Measurements from ENCODE around the gene PAK5. TPM values are rescaled to one million over a fixed set of nuclear protein-coding genes. Genes with fewer than 3 reads are reported as not detected.

PAK5 gene
- total and polyA plus RNA-seq, 4 donors: 0.02 to 0.17 (median 0.04) TPM; not detected in 1

DNA sequence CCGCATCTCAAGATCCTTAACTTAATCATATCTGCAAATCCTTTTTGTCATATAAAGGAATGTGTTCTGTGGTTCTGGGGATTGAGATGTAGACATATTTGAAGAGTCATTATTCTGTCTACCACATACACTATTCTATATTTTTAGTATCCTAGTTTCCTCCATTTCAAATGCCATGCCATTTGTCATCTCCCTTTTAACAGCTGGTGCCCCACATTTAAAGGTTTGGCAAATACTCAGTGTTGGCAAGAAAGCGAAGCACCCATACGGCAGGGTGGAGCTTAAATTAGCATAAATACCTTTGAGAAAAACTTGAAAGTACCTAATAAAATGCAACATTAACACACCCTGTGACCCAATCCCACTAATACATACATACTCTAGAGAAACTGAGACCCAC, 31.7 kb downstream of the PAK5 start:
- Histone ChIP-seq H3K27ac (ENCODE audit: low read depth in 1 of 2, low read length in 2 of 2) (no peak overlapping the region), H3K9me3 (ENCODE audit: control insufficient read depth in 4 of 4, low read length in 3 of 4) (peaks cover 0 to 4% (median 0%) of the 10 kb centered on the region in 4 donors), H3K36me3 (ENCODE audit: control insufficient read depth in 4 of 4, insufficient read depth in 3 of 4, low read depth in 1 of 4, low read length in 3 of 4) (no peaks in the 10 kb centered on the region), H3K9ac (ENCODE audit: low read depth in 1 of 2, low read length in 2 of 2) (no peak overlapping the region), H3K4me3 (ENCODE audit: low read depth in 1 of 3, low read length in 3 of 3) (no peak overlapping the region), H3K4me1 (ENCODE audit: control insufficient read depth in 4 of 4, insufficient read depth in 4 of 4, low read length in 3 of 4) (no peaks in the 10 kb centered on the region), H3K27me3 (ENCODE audit: control insufficient read depth in 4 of 4, insufficient read depth in 4 of 4, low read length in 3 of 4) (no peaks in the 10 kb centered on the region)
- WGBS: 86% methylated on average over 3 of the region's 3 CpGs
- DNase-seq (ENCODE audit: low spot score): no peak
- TF ChIP-seq, protein P1, sequence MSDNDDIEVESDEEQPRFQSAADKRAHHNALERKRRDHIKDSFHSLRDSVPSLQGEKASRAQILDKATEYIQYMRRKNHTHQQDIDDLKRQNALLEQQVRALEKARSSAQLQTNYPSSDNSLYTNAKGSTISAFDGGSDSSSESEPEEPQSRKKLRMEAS (IDR thresholded peaks at IDR 0.05): no peak
- TF ChIP-seq EGR1 (IDR thresholded peaks at IDR 0.05; ENCODE audit: low read depth in 2 of 2) (no peak), FOXA2 (IDR thresholded peaks at IDR 0.05) (no peak), FOXA1 (IDR thresholded peaks at IDR 0.05) (no peak)
- TF ChIP-seq, protein P2, sequence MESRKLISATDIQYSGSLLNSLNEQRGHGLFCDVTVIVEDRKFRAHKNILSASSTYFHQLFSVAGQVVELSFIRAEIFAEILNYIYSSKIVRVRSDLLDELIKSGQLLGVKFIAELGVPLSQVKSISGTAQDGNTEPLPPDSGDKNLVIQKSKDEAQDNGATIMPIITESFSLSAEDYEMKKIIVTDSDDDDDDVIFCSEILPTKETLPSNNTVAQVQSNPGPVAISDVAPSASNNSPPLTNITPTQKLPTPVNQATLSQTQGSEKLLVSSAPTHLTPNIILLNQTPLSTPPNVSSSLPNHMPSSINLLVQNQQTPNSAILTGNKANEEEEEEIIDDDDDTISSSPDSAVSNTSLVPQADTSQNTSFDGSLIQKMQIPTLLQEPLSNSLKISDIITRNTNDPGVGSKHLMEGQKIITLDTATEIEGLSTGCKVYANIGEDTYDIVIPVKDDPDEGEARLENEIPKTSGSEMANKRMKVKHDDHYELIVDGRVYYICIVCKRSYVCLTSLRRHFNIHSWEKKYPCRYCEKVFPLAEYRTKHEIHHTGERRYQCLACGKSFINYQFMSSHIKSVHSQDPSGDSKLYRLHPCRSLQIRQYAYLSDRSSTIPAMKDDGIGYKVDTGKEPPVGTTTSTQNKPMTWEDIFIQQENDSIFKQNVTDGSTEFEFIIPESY (IDR thresholded peaks at IDR 0.05): no peak

DNA sequence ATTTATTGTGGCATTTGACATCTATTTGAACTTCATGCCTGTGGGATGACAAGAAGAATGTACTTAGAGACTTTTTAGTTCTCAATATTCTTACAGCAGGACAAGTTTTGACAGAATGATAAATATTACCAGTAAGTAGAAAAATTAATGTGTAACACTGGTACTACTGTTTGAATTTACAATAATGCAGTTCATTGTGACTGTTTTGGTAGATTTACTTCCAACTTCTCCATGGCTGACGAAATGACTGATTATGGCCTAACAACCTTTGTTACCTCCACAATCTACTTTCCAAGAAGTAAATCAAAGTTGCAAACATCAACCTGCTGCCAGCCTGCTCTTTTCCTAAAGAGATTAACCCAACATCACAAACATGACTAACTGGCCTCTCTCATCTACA, 38.5 kb downstream of the PAK5 start:
- Histone ChIP-seq H3K9ac (ENCODE audit: low read depth in 1 of 2, low read length in 2 of 2) (no peak overlapping the region), H3K4me3 (ENCODE audit: low read depth in 1 of 3, low read length in 3 of 3) (no peak overlapping the region), H3K4me1 (ENCODE audit: control insufficient read depth in 4 of 4, insufficient read depth in 4 of 4, low read length in 3 of 4) (no peaks in the 10 kb centered on the region), H3K9me3 (ENCODE audit: control insufficient read depth in 4 of 4, low read length in 3 of 4) (peaks cover 0 to 5% (median 0%) of the 10 kb centered on the region in 4 donors), H3K27ac (ENCODE audit: low read depth in 1 of 2, low read length in 2 of 2) (no peak overlapping the region), H3K27me3 (ENCODE audit: control insufficient read depth in 4 of 4, insufficient read depth in 4 of 4, low read length in 3 of 4) (no peaks in the 10 kb centered on the region), H3K36me3 (ENCODE audit: control insufficient read depth in 4 of 4, insufficient read depth in 3 of 4, low read depth in 1 of 4, low read length in 3 of 4) (no peaks in the 10 kb centered on the region)
- 59% methylated on average over 1 of the region's 1 CpG for WGBS
- TF ChIP-seq RAD21 (IDR thresholded peaks at IDR 0.05) (no peak), SP1 (IDR thresholded peaks at IDR 0.05) (no peak), JUND (IDR thresholded peaks at IDR 0.05) (no peak), YY1 (IDR thresholded peaks at IDR 0.05) (no peak), FOXA2 (IDR thresholded peaks at IDR 0.05) (no peak), HNF4G (IDR thresholded peaks at IDR 0.05) (no peak), RXRA (IDR thresholded peaks at IDR 0.05) (no peak), NR2F2 (IDR thresholded peaks at IDR 0.05) (no peak), HNF4A (conservative IDR thresholded peaks at IDR 0.05) (no peak), GABPA (IDR thresholded peaks at IDR 0.05 in 1 of 2, conservative IDR thresholded peaks at IDR 0.05 in 1 of 2) (no peak), EGR1 (IDR thresholded peaks at IDR 0.05; ENCODE audit: low read depth in 2 of 2) (no peak), FOXA1 (IDR thresholded peaks at IDR 0.05) (no peak), TAF1 (conservative IDR thresholded peaks at IDR 0.05) (no peak)
- TF ChIP-seq, protein P3, sequence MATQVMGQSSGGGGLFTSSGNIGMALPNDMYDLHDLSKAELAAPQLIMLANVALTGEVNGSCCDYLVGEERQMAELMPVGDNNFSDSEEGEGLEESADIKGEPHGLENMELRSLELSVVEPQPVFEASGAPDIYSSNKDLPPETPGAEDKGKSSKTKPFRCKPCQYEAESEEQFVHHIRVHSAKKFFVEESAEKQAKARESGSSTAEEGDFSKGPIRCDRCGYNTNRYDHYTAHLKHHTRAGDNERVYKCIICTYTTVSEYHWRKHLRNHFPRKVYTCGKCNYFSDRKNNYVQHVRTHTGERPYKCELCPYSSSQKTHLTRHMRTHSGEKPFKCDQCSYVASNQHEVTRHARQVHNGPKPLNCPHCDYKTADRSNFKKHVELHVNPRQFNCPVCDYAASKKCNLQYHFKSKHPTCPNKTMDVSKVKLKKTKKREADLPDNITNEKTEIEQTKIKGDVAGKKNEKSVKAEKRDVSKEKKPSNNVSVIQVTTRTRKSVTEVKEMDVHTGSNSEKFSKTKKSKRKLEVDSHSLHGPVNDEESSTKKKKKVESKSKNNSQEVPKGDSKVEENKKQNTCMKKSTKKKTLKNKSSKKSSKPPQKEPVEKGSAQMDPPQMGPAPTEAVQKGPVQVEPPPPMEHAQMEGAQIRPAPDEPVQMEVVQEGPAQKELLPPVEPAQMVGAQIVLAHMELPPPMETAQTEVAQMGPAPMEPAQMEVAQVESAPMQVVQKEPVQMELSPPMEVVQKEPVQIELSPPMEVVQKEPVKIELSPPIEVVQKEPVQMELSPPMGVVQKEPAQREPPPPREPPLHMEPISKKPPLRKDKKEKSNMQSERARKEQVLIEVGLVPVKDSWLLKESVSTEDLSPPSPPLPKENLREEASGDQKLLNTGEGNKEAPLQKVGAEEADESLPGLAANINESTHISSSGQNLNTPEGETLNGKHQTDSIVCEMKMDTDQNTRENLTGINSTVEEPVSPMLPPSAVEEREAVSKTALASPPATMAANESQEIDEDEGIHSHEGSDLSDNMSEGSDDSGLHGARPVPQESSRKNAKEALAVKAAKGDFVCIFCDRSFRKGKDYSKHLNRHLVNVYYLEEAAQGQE (IDR thresholded peaks at IDR 0.05): no peak
- TF ChIP-seq, protein P2 (IDR thresholded peaks at IDR 0.05): no peak
- TF ChIP-seq, protein P1 (IDR thresholded peaks at IDR 0.05): no peak
- TF ChIP-seq, protein P4, sequence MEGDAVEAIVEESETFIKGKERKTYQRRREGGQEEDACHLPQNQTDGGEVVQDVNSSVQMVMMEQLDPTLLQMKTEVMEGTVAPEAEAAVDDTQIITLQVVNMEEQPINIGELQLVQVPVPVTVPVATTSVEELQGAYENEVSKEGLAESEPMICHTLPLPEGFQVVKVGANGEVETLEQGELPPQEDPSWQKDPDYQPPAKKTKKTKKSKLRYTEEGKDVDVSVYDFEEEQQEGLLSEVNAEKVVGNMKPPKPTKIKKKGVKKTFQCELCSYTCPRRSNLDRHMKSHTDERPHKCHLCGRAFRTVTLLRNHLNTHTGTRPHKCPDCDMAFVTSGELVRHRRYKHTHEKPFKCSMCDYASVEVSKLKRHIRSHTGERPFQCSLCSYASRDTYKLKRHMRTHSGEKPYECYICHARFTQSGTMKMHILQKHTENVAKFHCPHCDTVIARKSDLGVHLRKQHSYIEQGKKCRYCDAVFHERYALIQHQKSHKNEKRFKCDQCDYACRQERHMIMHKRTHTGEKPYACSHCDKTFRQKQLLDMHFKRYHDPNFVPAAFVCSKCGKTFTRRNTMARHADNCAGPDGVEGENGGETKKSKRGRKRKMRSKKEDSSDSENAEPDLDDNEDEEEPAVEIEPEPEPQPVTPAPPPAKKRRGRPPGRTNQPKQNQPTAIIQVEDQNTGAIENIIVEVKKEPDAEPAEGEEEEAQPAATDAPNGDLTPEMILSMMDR (IDR thresholded peaks at IDR 0.05; ENCODE audit: low read depth, low read length, missing input control): no peak
- TF ChIP-seq, protein P5, sequence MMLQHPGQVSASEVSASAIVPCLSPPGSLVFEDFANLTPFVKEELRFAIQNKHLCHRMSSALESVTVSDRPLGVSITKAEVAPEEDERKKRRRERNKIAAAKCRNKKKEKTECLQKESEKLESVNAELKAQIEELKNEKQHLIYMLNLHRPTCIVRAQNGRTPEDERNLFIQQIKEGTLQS (IDR thresholded peaks at IDR 0.05): no peak
- DNase-seq (ENCODE audit: low spot score): no peak
